SK-N-MC (cell line): ENCODE data around the gene PON2.

Source experiments
- EZH2 ChIP-seq: fragments of 200-600 bp; sonication (generic); IDR thresholded peaks from one replicate; pipeline ENCODE4 v1.6.1; 2017; ENCODE audit warnings: antibody characterized with exemption
- POLR2AphosphoS5 ChIP-seq: IDR thresholded peaks from 2 replicates; pipeline ENCODE4 v1.6.1; 2012; ENCODE audit warnings: mild to moderate bottlenecking, low read depth, low read length, borderline replicate concordance

DNA sequence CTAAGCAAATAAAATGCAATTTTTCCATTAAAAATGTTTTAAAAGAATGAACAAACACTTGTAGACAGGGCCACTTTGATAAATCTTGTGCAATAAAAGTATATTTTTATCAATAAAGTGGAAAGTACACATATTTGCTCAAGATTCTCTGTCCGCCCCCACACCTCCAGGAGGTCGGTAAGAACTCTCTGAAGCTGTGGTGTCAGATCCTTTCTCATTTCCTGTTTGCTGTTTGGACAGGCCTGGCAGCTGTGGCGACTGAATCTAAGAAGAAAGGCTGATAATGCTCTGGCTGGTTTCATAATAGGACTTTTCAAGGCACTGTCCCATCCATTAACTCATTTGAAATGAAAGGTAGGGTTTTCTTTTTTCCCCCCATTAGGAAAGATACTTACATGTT, 35.6 kb upstream of the PON2 start:
- TF ChIP-seq POLR2AphosphoS5 (no peak), EZH2 (no peak)
